ENCODE data around the gene NFIA.

The NFIA gene

DNA sequence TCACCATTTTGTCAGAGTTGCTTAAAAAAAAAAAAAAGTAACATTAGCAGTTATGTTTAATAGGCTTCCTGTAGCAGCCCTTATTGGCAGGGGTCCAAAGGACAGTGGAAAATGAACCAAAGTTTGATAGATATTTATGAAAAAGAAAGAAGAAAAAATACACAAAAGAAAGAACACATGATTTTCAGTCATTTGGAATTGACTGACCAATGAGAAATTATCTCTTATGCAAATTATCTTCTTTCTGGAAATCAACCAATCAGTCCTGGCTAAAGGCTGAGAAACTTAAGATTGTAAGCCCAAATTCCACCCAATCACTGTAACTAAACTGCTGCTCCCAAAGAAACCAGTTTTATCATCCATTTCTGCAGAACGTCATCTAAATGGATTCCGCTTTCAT lies 360.2 kb downstream of the NFIA start:
- peak in 1 of 2 donors; percentile 73 for DNase-seq (ENCODE audit: low read depth in 2 of 2)
- TF ChIP-seq, protein P1, sequence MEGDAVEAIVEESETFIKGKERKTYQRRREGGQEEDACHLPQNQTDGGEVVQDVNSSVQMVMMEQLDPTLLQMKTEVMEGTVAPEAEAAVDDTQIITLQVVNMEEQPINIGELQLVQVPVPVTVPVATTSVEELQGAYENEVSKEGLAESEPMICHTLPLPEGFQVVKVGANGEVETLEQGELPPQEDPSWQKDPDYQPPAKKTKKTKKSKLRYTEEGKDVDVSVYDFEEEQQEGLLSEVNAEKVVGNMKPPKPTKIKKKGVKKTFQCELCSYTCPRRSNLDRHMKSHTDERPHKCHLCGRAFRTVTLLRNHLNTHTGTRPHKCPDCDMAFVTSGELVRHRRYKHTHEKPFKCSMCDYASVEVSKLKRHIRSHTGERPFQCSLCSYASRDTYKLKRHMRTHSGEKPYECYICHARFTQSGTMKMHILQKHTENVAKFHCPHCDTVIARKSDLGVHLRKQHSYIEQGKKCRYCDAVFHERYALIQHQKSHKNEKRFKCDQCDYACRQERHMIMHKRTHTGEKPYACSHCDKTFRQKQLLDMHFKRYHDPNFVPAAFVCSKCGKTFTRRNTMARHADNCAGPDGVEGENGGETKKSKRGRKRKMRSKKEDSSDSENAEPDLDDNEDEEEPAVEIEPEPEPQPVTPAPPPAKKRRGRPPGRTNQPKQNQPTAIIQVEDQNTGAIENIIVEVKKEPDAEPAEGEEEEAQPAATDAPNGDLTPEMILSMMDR (IDR thresholded peaks at IDR 0.05; ENCODE audit: low read depth, low read length) = no peak
- H3K4me3 ChIP-seq (replicated peaks in 1 of 2; ENCODE audit: low read depth in 2 of 2, low read length in 2 of 2) = no peak overlapping the region

DNA sequence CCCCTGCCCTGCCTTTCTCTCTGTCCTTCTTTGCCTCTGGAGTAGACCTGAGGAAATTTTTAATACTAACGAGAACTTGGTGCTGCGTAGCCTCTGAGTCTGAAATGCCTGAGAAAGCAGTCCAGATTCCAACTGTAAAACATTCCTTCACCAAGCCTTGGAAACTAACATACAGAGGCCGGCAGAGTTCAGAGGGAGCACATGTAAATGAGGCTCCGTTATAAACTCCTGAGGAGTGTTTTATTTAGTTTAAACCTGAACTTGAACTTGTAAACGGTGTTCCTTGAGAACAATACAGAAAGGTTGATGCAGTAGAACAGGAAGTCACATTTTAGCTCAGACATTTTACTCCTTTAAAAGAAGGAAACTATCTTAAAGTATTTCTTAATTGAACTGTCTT lies 361.9 kb downstream of the NFIA start:
- DNase-seq (ENCODE audit: low read depth in 2 of 2) = no peak
- TF ChIP-seq, protein P1 (IDR thresholded peaks at IDR 0.05; ENCODE audit: low read depth, low read length) = no peak
- no peak overlapping the region for H3K4me3 ChIP-seq (replicated peaks in 1 of 2; ENCODE audit: low read depth in 2 of 2, low read length in 2 of 2)

DNA sequence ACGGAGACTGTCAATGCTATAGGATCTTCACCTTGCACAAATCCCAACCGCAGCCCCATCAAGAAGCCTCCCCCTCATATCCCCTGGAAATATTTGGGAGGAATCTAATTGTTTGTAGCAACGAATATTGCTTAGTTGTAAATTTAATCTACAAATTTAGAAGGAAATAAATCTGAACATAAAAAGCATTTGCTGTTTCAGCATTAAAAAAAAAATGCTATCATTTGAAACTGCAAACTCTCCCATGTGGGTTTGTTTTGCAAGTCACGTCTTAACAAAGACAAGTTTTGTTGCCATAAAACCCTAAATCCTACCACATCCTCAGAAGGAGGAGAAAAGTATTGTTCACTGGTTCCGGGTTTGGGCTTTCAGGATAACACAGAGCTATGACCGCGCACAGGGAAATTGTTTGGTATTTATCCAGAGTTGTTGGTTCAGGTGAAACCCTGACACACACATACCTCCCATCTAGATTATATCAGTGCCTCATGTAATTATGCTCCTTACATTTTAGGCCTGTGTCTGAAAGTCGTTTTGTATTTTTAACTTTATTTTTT lies 363.0 kb downstream of the NFIA start:
- DNase-seq (ENCODE audit: low read depth in 2 of 2) = peak in 1 of 2 donors; percentile 23
- H3K4me3 ChIP-seq (replicated peaks in 1 of 2; ENCODE audit: low read depth in 2 of 2, low read length in 2 of 2) = no peak overlapping the region
- TF ChIP-seq, protein P1 (IDR thresholded peaks at IDR 0.05; ENCODE audit: low read depth, low read length) = no peak

DNA sequence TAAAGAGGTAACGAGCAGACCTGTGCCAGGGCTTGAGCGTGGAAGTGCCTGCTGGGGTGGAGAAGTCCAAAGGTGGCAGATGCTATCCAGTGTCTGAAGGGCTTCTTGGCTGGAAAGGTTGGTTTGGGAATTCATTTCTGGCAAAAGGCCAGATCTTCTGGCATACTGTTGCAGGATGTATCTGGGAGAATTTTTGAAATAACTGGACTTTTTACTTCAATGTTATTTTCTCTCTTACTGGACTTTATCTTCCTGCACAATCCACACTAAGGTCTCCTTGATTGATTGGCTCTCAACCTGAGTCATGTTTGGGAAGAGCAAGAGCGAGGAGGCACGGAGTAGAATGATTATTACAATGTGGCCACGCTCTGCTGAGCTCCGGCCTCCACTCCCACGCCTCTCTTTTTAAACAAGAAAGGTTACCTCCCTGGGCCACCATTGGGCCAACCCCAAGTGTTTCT lies 364.2 kb downstream of the NFIA start:
- TF ChIP-seq, protein P1 (IDR thresholded peaks at IDR 0.05; ENCODE audit: low read depth, low read length) = no peak
- DNase-seq (ENCODE audit: low read depth in 2 of 2) = peak in 1 of 2 donors; percentile 64
- H3K4me3 ChIP-seq (replicated peaks in 1 of 2; ENCODE audit: low read depth in 2 of 2, low read length in 2 of 2) = no peak overlapping the region

DNA sequence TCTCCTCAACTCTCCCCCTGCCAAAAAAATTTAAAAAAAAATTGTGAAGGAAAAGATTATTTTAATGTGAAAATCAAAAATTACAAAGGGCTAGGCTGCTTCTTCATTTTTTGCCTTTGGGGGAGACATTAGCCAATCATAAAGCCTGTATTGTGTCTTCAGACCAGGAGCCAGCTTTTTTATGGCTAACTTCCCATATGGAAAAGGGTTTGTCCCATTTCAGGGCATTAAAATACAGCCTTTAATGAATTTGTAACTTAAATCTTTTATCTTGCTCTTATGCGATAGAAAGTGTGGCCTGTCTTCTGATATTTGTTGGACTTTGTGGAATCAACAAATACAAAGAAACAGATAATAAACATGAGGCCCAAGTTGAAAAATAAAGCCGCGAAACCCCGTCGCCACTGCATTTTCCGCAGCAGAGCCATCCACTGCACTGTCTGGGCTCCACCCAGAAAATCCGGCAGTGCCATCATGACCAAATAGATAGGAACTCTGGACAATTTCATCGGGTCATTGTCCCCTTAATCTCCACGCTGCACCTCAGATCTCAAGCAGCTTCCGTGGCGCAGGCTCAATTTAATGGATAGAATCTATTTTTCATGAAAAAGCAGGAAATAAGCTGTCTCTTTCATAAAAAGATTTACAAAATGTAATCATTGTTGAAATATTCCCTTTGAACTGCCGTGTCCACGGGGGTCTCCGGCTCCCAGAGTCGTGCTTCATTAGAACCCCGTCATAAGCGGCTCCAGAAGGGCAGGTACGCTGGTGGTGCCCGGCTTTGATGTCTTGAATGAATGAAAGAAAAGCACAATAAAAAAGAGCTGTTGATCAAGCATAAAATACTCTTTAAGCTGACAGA lies 365.0 kb downstream of the NFIA start:
- no peak for DNase-seq (ENCODE audit: low read depth in 2 of 2)
- H3K4me3 ChIP-seq (replicated peaks in 1 of 2; ENCODE audit: low read depth in 2 of 2, low read length in 2 of 2) = no peak overlapping the region
- TF ChIP-seq, protein P1 (IDR thresholded peaks at IDR 0.05; ENCODE audit: low read depth, low read length) = no peak

DNA sequence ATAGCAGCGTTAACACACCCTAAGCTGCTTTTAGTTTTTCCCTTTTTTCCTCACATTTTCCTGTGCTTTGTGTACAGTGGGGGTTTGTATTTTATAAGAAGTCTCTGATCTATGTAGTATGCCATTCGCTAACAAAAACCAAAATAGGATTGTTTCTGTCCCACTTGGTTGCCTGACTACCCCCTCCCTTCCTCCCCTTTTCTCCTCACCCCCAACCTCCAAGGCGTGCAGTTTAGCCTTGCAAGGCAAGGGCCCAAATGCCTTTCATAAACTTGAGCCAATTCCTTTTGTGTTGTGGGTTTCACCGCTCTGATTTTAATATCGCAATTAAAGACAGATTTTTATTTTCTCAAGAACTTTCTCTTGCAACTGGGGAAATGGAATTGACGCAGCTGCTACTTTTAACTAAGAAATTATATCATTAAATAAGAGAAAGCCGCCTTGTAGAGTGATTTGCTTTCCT lies 365.6 kb downstream of the NFIA start:
- TF ChIP-seq, protein P1 (IDR thresholded peaks at IDR 0.05; ENCODE audit: low read depth, low read length) = no peak
- no peak for DNase-seq (ENCODE audit: low read depth in 2 of 2)
- no peak overlapping the region for H3K4me3 ChIP-seq (replicated peaks in 1 of 2; ENCODE audit: low read depth in 2 of 2, low read length in 2 of 2)
